ENCODE results near the gene ZNF575. TPM values are rescaled to one million over a fixed set of nuclear protein-coding genes. Genes with fewer than 3 reads are reported as not detected.
A peak's percentile ranks its signal among the peaks of the same experiment; 100 is the strongest.

Gene ZNF575
- polyA plus RNA-seq, 5 donors: 1.3 to 3.8 (median 2.1) TPM

DNA sequence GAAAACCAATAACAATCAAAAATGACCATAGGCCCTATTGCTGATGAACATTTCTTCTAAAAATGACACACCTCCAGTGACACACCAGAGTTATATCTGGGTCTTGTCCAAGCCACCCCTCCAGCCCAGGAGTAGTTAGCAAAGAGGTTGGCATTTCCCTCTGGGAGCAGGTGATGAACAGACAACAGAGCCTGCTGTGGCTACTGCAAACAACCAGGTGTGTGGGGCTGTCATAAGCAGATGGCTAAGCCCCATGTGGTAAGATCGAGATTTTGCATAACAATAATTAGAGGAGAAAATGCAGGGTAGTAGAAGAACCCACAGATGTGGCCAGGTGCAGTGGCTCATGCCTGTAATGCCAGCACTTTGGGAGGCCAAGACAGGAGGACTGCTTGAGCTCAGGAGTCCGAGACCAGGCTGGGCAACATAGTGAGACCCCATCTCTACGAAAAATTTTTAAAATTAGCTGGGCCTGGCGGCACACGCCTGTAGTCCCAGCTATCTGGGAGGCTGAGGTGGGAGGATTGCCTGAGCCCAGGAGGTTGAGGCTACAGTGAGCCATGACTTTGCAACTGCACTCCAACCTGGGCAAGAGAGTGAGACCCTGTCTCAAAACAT lies 37.3 kb downstream of the ZNF575 start:
- no peak for DNase-seq

DNA sequence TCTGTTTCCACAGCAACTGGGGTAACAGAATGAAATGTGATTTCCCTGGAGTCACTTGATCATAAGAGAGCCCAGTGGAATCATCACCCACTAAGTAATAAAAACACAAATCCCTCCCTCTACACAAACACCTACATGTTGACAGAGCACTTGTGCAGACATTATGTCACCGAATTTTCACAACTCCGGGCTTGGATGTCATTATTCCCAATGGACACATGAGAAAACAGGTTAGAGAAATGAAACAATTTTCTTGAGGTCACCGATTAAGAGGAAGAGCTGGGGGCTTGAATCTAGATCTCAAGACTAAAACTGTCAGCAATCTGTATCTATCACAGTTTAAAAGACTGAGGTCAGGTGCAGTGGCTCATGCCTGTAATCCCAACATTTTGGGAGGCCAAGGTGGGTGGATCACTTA lies 39.2 kb downstream of the ZNF575 start:
- no peak for DNase-seq

DNA sequence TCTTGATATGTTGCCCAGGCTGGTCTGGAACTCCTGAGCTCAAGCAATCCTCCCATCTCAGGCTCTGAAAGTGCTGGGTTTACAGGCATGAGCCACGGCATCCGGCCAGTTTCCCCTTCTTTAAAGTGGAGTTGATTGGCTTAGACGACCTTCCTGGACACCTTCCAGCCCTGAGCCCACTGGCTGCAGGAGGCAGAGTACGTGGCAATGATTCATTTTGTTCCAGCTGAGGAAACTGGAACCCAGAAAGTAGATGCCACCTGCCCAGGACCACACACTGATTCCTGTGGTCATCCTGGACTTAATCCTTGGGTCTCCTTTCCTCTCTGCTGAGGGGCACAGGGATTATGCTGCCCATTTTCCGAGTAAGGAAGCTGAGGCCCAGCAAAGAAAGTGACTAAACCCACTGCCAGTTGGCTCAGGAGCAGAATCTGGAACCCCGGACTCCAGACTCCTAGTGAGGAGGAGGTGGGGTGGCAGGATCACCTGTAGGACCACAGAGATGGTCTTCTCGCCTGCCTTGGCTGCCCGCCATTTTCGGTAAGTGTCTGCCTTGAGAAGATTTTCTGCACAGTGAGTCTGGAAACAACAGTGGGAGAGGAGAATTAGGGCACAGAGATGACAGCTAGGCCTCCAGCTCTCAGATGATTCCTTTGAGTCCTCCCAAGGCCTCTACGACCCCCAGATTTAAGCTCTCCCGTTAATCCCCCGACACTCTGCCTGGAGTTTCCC lies 41.6 kb downstream of the ZNF575 start:
- DNase-seq: no peak

DNA sequence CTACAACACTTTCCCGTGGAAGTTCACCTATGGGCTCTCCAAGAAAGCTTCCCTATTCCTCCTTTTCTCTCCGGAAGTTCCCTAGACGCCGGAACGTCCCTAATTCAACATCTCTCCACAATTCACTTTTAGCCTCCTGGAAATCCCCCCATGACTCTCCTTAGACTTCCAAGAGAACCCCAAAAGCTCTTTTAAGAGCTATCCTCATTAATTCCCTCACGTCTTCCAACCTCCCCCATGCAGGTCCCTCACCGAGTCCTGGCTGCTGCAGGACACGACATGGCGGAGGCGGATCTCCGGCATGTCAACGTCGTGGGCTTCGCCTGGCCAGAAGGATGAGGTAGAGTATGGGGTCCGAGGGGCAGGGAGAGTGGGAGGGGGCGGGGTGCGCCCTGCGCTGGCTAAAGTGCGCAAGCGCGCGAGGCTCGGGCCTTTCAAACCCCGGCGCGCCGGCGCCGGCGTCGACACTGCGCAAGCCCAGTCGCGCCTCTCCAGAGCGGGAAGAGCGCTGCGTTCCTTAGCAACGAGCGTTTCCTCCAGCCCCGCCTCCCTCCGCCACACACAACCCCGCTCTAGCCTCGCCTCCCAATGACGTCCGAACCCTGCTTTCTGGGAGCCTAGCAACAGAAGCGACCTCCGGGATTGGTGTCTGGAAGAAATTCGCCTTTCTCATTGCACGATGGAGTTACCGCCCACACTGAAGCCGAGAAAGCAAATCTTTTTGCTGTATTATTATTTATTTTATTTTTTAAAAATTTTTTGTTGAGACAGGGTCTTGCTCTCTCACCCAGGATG lies 42.4 kb downstream of the ZNF575 start, which contains the start of the genes PINLYP and XRCC1:
TSS of gene PINLYP (plus strand) at position 646 of the 795 bp plus-strand sequence. CDS start 1,391 bp downstream, outside the sequence.
TSS of gene XRCC1 (minus strand) at position 372 of the 795 bp plus-strand sequence. CDS start at position 303, 69 bp downstream.
- DNase-seq: peak; percentile 98 to 99

DNA sequence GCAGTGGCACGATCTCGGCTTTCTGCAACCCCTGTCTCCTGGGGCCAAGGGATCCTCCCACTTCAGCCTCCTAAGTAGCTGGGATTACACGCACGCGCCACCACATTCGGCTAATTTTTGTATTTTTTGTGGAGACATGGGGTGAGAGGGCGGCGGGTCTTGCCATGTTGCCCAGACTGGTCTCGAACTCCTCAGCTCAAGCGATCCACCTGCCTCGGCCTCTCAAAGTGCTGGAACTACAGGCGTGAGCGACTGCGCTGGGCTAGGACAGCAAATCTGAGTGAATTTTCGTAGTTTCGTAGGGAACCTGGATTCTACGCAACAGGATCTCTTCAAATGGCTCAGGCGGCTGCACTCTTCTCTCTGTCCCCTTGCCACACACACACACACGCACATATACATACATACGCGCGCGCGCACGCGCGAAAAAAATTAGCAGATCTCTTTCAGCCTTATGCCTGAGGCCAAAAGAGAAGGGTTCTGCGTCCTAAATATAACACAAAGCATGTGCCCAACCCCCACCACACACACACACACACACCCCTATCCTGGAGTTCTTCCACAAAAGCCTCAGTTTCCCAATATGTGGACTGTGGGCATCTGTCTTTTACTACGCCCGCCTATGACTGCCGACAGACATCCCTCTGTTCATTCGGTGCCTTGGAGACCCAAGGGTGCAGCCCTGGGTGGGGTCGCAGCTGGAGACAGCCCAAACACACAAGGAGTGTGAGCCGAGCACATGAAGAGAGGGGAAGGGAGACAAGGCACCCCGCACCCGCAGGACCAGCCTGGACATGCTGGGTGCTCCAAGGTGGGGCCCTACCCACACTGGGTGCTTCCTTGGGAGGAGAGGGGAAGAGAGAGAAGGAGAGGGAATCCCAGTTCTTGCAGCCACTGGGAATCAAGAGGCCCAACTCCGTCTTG lies 43.2 kb downstream of the ZNF575 start:
- peak in 1 of 2 donors; percentile 25 for DNase-seq

- DNase-seq: no peak
Observed at GRCh38 chr19:43578787-43579186, 45.8 kb downstream of the ZNF575 start.

- DNase-seq: no peak
Observed at GRCh38 chr19:43581467-43581866, 48.5 kb downstream of the ZNF575 start.

DNA sequence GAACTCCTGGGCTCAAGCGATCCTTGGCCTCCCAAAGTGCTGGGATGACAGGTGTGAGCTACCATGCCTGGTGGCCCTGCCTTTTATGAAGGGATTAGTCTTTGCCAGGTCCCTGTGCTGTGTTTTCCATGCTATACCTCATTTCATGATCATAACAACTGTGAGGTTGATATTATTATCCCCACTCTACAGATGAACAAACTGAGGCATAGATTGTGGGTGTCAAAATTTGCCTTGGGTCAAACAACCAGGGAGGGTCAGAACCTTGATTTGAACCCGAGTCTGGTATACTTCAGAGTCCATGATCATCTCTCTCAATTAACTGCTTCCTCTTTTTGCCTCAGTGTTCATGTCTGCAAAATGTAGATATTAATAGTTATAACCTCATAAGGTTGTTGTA lies 49.5 kb downstream of the ZNF575 start:
- no peak for DNase-seq

- DNase-seq: no peak
Observed at GRCh38 chr19:43584484-43584883, 51.5 kb downstream of the ZNF575 start.

Other genes with a start within 250 kb of the ZNF575 start
- gene CD177, start 179.5 kb upstream of the ZNF575 start, polyA plus RNA-seq (ENCODE audit: insufficient read depth in 1 of 5, insufficient read length in 5 of 5, low replicate concordance in 1 of 5): under 1 TPM; 0.21 to 0.72 (median 0.41) TPM
- gene TEX101, start 118.3 kb upstream of the ZNF575 start, polyA plus RNA-seq (ENCODE audit: insufficient read depth in 1 of 5, insufficient read length in 5 of 5, low replicate concordance in 1 of 5): under 1 TPM in 1 of 5 donors, not detected in 4; 0.09 TPM
- 1 to 10 TPM; 1.1 to 2.2 (median 1.4) TPM for gene LYPD3, start 67.6 kb upstream of the ZNF575 start, polyA plus RNA-seq (ENCODE audit: insufficient read depth in 1 of 5, insufficient read length in 5 of 5, low replicate concordance in 1 of 5)
- 10 to 100 TPM in 3 of 5 donors, 1 to 10 TPM in 2; 7.3 to 13.7 (median 11.5) TPM for gene PHLDB3, start 28.4 kb upstream of the ZNF575 start, polyA plus RNA-seq (ENCODE audit: insufficient read depth in 1 of 5, insufficient read length in 5 of 5, low replicate concordance in 1 of 5)
- gene ETHE1, start 6.0 kb upstream of the ZNF575 start, polyA plus RNA-seq (ENCODE audit: insufficient read depth in 1 of 5, insufficient read length in 5 of 5, low replicate concordance in 1 of 5): 10 to 100 TPM; 18.2 to 24.1 (median 20.5) TPM
- 10 to 100 TPM; 50.7 to 61.1 (median 54.6) TPM for gene XRCC1, start 42.3 kb downstream of the ZNF575 start, polyA plus RNA-seq (ENCODE audit: insufficient read depth in 1 of 5, insufficient read length in 5 of 5, low replicate concordance in 1 of 5)
- gene PINLYP, start 42.6 kb downstream of the ZNF575 start, polyA plus RNA-seq (ENCODE audit: insufficient read depth in 1 of 5, insufficient read length in 5 of 5, low replicate concordance in 1 of 5): 10 to 100 TPM; 17.1 to 20.5 (median 18.2) TPM
- 10 to 100 TPM; 14.6 to 19.0 (median 16.1) TPM for gene IRGQ, start 62.9 kb downstream of the ZNF575 start, polyA plus RNA-seq (ENCODE audit: insufficient read depth in 1 of 5, insufficient read length in 5 of 5, low replicate concordance in 1 of 5)
- 10 to 100 TPM in 3 of 5 donors, 1 to 10 TPM in 2; 10.0 to 14.4 (median 10.6) TPM for gene ZNF576, start 63.4 kb downstream of the ZNF575 start, polyA plus RNA-seq (ENCODE audit: insufficient read depth in 1 of 5, insufficient read length in 5 of 5, low replicate concordance in 1 of 5)
- gene SRRM5, start 78.9 kb downstream of the ZNF575 start, polyA plus RNA-seq (ENCODE audit: insufficient read depth in 1 of 5, insufficient read length in 5 of 5, low replicate concordance in 1 of 5): 1 to 10 TPM; 1.6 to 3.0 (median 1.7) TPM
- 100 to 1,000 TPM in 1 of 5 donors, 10 to 100 TPM in 4; 72.1 to 136 (median 77.7) TPM for gene ZNF428, start 86.4 kb downstream of the ZNF575 start, polyA plus RNA-seq (ENCODE audit: insufficient read depth in 1 of 5, insufficient read length in 5 of 5, low replicate concordance in 1 of 5)
- 10 to 100 TPM; 17.5 to 25.8 (median 19.2) TPM for gene CADM4, start 106.7 kb downstream of the ZNF575 start, polyA plus RNA-seq (ENCODE audit: insufficient read depth in 1 of 5, insufficient read length in 5 of 5, low replicate concordance in 1 of 5)
- gene PLAUR, start 137.0 kb downstream of the ZNF575 start, polyA plus RNA-seq (ENCODE audit: insufficient read depth in 1 of 5, insufficient read length in 5 of 5, low replicate concordance in 1 of 5): 10 to 100 TPM; 13.4 to 19.9 (median 17.2) TPM
- gene IRGC, start 182.9 kb downstream of the ZNF575 start, polyA plus RNA-seq (ENCODE audit: insufficient read depth in 1 of 5, insufficient read length in 5 of 5, low replicate concordance in 1 of 5): not detected
- gene SMG9, start 221.8 kb downstream of the ZNF575 start, polyA plus RNA-seq (ENCODE audit: insufficient read depth in 1 of 5, insufficient read length in 5 of 5, low replicate concordance in 1 of 5): 10 to 100 TPM; 49.8 to 70.9 (median 54.0) TPM
- gene KCNN4, start 247.8 kb downstream of the ZNF575 start, polyA plus RNA-seq (ENCODE audit: insufficient read depth in 1 of 5, insufficient read length in 5 of 5, low replicate concordance in 1 of 5): 1 to 10 TPM; 1.3 to 2.6 (median 1.6) TPM

All from right lung (tissue), 5 donors.